Urinary bladder (tissue), 2 donors: ENCODE measurements around the gene TAF1A. TPM values are rescaled to one million over a fixed set of nuclear protein-coding genes. Genes with fewer than 3 reads are reported as not detected.

Source experiments
- polyA plus RNA-seq: library from polyadenylated mRNA; stranded (reverse); fragments of 200-250 nt; gene quantifications from one replicate; pipeline ENCODE4 v1.2.3, GENCODE V29; 2013
- total RNA-seq: library from RNA; depleted of rRNA; stranded (reverse); fragments of >200 nt; gene quantifications from one replicate; pipeline ENCODE4 v1.2.3, GENCODE V29; 2014
- donor health status: healthy.

The TAF1A gene
- total and polyA plus RNA-seq, 2 donors: 3.3 to 23.4 TPM

Other genes starting within 250 kb of the TAF1A start
- 0.53 TPM for gene HHIPL2, start 41.8 kb downstream of the TAF1A start, total RNA-seq
- gene HHIPL2, start 41.8 kb downstream of the TAF1A start, polyA plus RNA-seq: not detected
- 64.2 TPM for gene MIA3, start 28.2 kb upstream of the TAF1A start, total RNA-seq
- gene MIA3, start 28.2 kb upstream of the TAF1A start, polyA plus RNA-seq: 37.3 TPM
- 93.1 TPM for gene AIDA, start 122.6 kb upstream of the TAF1A start, total RNA-seq
- gene AIDA, start 122.6 kb upstream of the TAF1A start, polyA plus RNA-seq: 65.7 TPM
- gene BROX, start 122.6 kb upstream of the TAF1A start, total RNA-seq: 79.3 TPM
- 13.9 TPM for gene BROX, start 122.6 kb upstream of the TAF1A start, polyA plus RNA-seq
- 0.53 TPM for gene FAM177B, start 147.3 kb upstream of the TAF1A start, total RNA-seq
- 0.41 TPM for gene FAM177B, start 147.3 kb upstream of the TAF1A start, polyA plus RNA-seq
- 23.1 TPM for gene DISP1, start 225.1 kb upstream of the TAF1A start, total RNA-seq
- 8.5 TPM for gene DISP1, start 225.1 kb upstream of the TAF1A start, polyA plus RNA-seq